ENCODE measurements around the gene TMEM63C.

GRCh38 chr14:77302926-77303325 is 121.3 kb downstream of the TMEM63C start:
- TF ChIP-seq CTCF (conservative IDR thresholded peaks at IDR 0.05; ENCODE audit: low read length) (no peak), EZH2phosphoT487 (IDR thresholded peaks at IDR 0.05; ENCODE audit: borderline replicate concordance, low read depth, low read length) (no peak)

Data from OCI-LY7 (cell line).